ENCODE measurements around the gene TYW1.

Gene TYW1

DNA sequence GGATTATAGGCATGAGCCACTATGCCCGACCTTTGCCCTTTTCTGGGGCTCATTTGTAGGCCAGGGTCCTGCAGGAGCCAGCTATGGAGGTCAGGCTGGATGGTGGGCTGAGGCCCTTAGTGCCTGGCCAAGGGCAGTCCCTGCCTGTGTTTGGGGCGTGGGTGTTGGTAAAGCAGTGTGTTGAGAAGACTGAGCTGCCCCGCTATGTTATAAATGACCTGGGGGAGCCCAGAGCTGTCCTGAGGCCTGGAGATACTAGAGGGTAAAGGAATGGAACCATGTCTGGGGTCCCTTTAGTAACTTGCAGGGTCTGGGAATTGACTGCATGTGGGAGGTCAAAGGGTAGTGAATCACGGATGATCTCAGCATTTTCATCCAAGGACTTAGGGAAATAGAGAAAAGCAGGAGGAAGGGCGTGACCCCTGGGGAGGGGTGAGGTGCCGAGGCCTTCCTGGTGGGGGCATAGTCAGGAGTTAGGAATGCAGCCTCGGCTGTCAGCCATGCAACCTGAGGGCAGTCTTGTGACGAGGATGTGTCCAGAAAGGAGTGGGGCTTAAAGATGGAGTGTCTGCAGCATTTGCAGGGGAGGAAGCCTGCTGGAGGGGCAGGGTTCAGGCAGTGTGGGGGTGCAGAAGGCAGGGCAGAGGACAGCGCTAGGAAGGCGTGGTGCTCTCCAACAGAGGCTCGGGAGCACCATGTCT, 44.1 kb upstream of the TYW1 start:
- no peak for TF ChIP-seq YY1 (IDR thresholded peaks at IDR 0.05; ENCODE audit: low read depth)
- TF ChIP-seq CEBPB (IDR thresholded peaks at IDR 0.05), result no peak
- peak; percentile 46; the same call in 1 of the 2 replicates for TF ChIP-seq TEAD4 (IDR thresholded peaks at IDR 0.05)
- TF ChIP-seq NFIC (IDR thresholded peaks at IDR 0.05), result 0 out of 2 replicates have a peak, but pooled peaks have one; percentile 26
- TF ChIP-seq, protein P1, sequence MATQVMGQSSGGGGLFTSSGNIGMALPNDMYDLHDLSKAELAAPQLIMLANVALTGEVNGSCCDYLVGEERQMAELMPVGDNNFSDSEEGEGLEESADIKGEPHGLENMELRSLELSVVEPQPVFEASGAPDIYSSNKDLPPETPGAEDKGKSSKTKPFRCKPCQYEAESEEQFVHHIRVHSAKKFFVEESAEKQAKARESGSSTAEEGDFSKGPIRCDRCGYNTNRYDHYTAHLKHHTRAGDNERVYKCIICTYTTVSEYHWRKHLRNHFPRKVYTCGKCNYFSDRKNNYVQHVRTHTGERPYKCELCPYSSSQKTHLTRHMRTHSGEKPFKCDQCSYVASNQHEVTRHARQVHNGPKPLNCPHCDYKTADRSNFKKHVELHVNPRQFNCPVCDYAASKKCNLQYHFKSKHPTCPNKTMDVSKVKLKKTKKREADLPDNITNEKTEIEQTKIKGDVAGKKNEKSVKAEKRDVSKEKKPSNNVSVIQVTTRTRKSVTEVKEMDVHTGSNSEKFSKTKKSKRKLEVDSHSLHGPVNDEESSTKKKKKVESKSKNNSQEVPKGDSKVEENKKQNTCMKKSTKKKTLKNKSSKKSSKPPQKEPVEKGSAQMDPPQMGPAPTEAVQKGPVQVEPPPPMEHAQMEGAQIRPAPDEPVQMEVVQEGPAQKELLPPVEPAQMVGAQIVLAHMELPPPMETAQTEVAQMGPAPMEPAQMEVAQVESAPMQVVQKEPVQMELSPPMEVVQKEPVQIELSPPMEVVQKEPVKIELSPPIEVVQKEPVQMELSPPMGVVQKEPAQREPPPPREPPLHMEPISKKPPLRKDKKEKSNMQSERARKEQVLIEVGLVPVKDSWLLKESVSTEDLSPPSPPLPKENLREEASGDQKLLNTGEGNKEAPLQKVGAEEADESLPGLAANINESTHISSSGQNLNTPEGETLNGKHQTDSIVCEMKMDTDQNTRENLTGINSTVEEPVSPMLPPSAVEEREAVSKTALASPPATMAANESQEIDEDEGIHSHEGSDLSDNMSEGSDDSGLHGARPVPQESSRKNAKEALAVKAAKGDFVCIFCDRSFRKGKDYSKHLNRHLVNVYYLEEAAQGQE (IDR thresholded peaks at IDR 0.05; ENCODE audit: low read depth), result no peak
- TF ChIP-seq FOXM1 (IDR thresholded peaks at IDR 0.05; ENCODE audit: borderline replicate concordance, low read depth), result no peak
- TF ChIP-seq EGR1 (IDR thresholded peaks at IDR 0.05), result no peak
- no peak for TF ChIP-seq TAF1 (IDR thresholded peaks at IDR 0.05; ENCODE audit: low read depth)

DNA sequence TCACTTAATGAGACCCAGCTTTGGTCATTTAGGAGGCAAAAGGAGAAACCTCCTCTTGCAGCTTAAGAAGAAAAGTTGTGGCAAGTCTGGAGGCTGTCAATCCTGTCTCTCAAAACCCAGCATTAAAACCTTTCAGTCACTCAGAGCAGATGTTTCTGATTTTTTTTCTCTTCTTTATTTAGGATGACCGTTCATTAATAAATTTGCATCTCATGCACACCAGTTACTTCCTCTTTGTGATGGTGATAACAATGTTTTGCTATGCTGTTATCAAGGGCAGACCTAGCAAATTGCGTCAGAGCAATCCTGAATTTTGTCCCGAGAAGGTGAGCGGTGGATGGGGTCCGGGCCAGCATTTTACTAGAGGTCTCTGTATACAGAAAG, 43.6 kb upstream of the TYW1 start:
- TF ChIP-seq RAD21 (IDR thresholded peaks at IDR 0.05; ENCODE audit: low read depth) (no peak), NFIC (IDR thresholded peaks at IDR 0.05) (no peak), YY1 (IDR thresholded peaks at IDR 0.05; ENCODE audit: low read depth) (no peak), CEBPB (IDR thresholded peaks at IDR 0.05) (no peak), ZBTB7A (IDR thresholded peaks at IDR 0.05; ENCODE audit: low read depth) (no peak), FOXM1 (IDR thresholded peaks at IDR 0.05; ENCODE audit: borderline replicate concordance, low read depth) (no peak), TCF12 (IDR thresholded peaks at IDR 0.05; ENCODE audit: low read depth) (no peak), EGR1 (IDR thresholded peaks at IDR 0.05) (no peak), TEAD4 (IDR thresholded peaks at IDR 0.05) (no peak), EP300 (IDR thresholded peaks at IDR 0.05; ENCODE audit: borderline replicate concordance) (no peak), CREB1 (IDR thresholded peaks at IDR 0.05; ENCODE audit: low read depth) (no peak), TAF1 (IDR thresholded peaks at IDR 0.05; ENCODE audit: low read depth) (no peak)
- TF ChIP-seq, protein P2, sequence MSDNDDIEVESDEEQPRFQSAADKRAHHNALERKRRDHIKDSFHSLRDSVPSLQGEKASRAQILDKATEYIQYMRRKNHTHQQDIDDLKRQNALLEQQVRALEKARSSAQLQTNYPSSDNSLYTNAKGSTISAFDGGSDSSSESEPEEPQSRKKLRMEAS (IDR thresholded peaks at IDR 0.05), result no peak
- TF ChIP-seq, protein P1 (IDR thresholded peaks at IDR 0.05; ENCODE audit: low read depth), result no peak
- TF ChIP-seq, protein P3, sequence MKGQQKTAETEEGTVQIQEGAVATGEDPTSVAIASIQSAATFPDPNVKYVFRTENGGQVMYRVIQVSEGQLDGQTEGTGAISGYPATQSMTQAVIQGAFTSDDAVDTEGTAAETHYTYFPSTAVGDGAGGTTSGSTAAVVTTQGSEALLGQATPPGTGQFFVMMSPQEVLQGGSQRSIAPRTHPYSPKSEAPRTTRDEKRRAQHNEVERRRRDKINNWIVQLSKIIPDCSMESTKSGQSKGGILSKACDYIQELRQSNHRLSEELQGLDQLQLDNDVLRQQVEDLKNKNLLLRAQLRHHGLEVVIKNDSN (IDR thresholded peaks at IDR 0.05), result no peak

DNA sequence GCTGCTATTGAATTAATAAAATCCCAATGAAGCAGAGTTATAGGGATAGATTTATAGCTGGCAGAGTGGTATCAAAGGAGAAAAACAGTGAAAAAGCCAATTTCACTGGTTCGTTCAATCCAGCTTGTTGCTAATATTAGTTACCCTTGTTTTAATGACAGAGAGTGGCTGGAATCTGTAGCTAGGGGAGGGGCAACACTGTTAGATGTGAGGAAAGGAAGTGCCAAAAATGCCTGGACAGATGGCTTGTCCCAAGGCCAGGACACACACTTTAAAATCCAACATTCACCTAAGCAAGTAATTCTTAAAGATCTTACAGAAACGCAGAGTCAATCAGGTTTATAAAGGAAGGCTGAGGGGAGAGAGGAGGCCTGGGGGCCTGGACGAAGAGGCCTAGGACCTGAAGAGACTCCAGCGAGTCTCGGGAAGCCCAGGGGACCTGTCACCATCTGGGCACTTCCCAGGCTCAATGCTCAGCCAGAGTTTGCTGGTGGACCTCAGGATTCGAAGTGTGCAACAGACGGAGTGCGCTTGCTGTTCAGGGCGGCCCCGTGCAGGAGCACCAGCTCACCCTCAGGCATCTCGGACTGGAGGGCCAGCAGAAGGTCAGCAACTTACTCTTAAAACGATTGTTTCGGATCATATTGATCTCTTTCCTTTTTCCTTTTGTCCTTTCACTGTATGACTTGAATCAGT, 38.9 kb upstream of the TYW1 start:
- no peak for TF ChIP-seq YY1 (IDR thresholded peaks at IDR 0.05; ENCODE audit: low read depth)
- TF ChIP-seq EGR1 (IDR thresholded peaks at IDR 0.05), result no peak
- TF ChIP-seq TCF12 (IDR thresholded peaks at IDR 0.05; ENCODE audit: low read depth), result no peak
- TF ChIP-seq RAD21 (IDR thresholded peaks at IDR 0.05; ENCODE audit: low read depth), result no peak
- TF ChIP-seq FOXM1 (IDR thresholded peaks at IDR 0.05; ENCODE audit: borderline replicate concordance, low read depth), result no peak
- TF ChIP-seq, protein P1 (IDR thresholded peaks at IDR 0.05; ENCODE audit: low read depth), result no peak
- no peak for TF ChIP-seq CREB1 (IDR thresholded peaks at IDR 0.05; ENCODE audit: low read depth)
- no peak for TF ChIP-seq TEAD4 (IDR thresholded peaks at IDR 0.05)
- no peak for TF ChIP-seq CEBPB (IDR thresholded peaks at IDR 0.05)
- no peak for TF ChIP-seq ZBTB7A (IDR thresholded peaks at IDR 0.05; ENCODE audit: low read depth)
- TF ChIP-seq, protein P3 (IDR thresholded peaks at IDR 0.05), result no peak
- no peak for TF ChIP-seq TAF1 (IDR thresholded peaks at IDR 0.05; ENCODE audit: low read depth)
- TF ChIP-seq NFIC (IDR thresholded peaks at IDR 0.05), result no peak
- TF ChIP-seq EP300 (IDR thresholded peaks at IDR 0.05; ENCODE audit: borderline replicate concordance), result no peak
- TF ChIP-seq, protein P2 (IDR thresholded peaks at IDR 0.05), result no peak
